Sigmoid colon (tissue), 7 donors: Measurements from ENCODE around the gene LYSMD4. TPM values are rescaled to one million over a fixed set of nuclear protein-coding genes. Genes with fewer than 3 reads are reported as not detected.

Experiments
- DNase-seq: peaks from one replicate; pipeline ENCODE4 v3.0.0-alpha.2; 2019
- H3K27ac ChIP-seq, 4 donors: fragments of 200-600 bp; sonication (generic); one replicate each; pipeline ENCODE4 v1.5.1; 2016 to 2019; ENCODE audit warnings: mild to moderate bottlenecking in 1 of 4
- H3K27me3 ChIP-seq, 3 donors: fragments of 200-600 bp; sonication (generic); one replicate each; pipeline ENCODE4 v1.5.1; 2019; ENCODE audit warnings: mild to moderate bottlenecking in 1 of 3
- H3K36me3 ChIP-seq, 4 donors: fragments of 200-600 bp; sonication (generic); one replicate each; pipeline ENCODE4 v1.5.1; 2016 to 2019
- H3K4me1 ChIP-seq, 4 donors: fragments of 200-600 bp; sonication (generic); one replicate each; pipeline ENCODE4 v1.5.1; 2017 to 2019
- H3K4me3 ChIP-seq, 4 donors: fragments of 200-600 bp; sonication (generic); one replicate each; pipeline ENCODE4 v1.5.1; 2017 to 2019; ENCODE audit warnings: mild to moderate bottlenecking in 2 of 4, moderate library complexity in 1 of 4
- H3K9me3 ChIP-seq, 4 donors: fragments of 200-600 bp in 3 of 4; sonication (generic) in 3 of 4; one replicate each; pipeline versions ENCODE4 v1.5.1 to v1.6.1; 2013 to 2019
- EP300 ChIP-seq, 4 donors: sonication (generic); formaldehyde crosslinking; IDR thresholded peaks; one replicate each; pipeline ENCODE4 v1.6.1; 2017; ENCODE audit warnings: antibody characterized with exemption in 4 of 4
- POLR2A ChIP-seq, 2 donors: fragments of 450-650 bp; IDR thresholded peaks; one replicate each; pipeline ENCODE4 v1.6.1; 2016; ENCODE audit warnings: antibody characterized with exemption in 2 of 2, mild to moderate bottlenecking in 2 of 2, moderate library complexity in 2 of 2
- POLR2AphosphoS5 ChIP-seq, 4 donors: sonication (generic); formaldehyde crosslinking; IDR thresholded peaks; one replicate each; pipeline ENCODE4 v1.6.1; 2017; ENCODE audit warnings: antibody characterized with exemption in 4 of 4
- WGBS, 2 donors: extraction: QIAGEN DNeasy Blood & Tissue Kit; methylation state at CpG; one replicate each; pipeline ENCODE4 v1.1.7; 2013; 5-methylcytosine and 5-hydroxymethylcytosine counted together
- intact Hi-C: fragments of 100-400 bp; cut with DNase I; formaldehyde crosslinking; loops from one replicate; pipeline ENCODE4 v1.15.1; 2023
- polyA plus RNA-seq, 3 donors: library from polyadenylated mRNA; stranded (reverse); fragments of 200-250 nt; gene quantifications; one replicate each; pipeline ENCODE4 v1.2.3, GENCODE V29; 2013
- total RNA-seq, 4 donors: library from RNA; depleted of rRNA; stranded (reverse); fragments of >200 nt; gene quantifications; one replicate each; pipeline ENCODE4 v1.1.0, GENCODE V29; 2016
- TF ChIP-seq, protein P1 (sequence below), 4 experiments: fragments of 450-650 bp in 3 of 4; fragments of 200-600 bp in 1 of 4; IDR thresholded peaks; one replicate each; pipeline ENCODE4 v1.5.1; 2016 to 2019; ENCODE audit warnings: antibody characterized with exemption in 4 of 4, mild to moderate bottlenecking in 3 of 4, moderate library complexity in 2 of 4
- donor health status: healthy with polysubstance abuse.
- donor health status: Bipolar disorder and iron deficiency.
- donor health status: healthy.

The LYSMD4 gene
- total and polyA plus RNA-seq, 7 donors = 5.1 to 15.3 (median 7.1) TPM

DNA sequence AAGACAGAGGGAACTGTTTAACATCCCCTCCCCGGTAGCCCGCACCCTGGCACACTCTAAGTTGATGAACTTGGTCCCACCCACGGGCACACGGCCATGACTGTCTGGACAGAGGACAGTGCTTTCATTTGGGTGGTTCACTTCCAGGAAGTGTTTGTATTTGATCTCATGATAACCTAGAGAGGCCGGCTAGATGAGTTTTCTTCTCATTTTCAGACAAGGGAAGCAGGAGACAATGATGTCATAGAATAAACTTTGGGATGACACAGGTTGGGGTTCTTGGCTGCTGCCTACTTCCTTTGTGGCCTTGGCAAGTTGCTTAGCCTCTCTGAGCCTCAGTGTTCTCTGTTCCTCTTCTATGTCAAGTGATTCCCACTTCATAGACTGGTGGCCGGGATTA is 16.1 kb upstream of the LYSMD4 start:
- intact Hi-C loops = no loop called here
- Histone ChIP-seq H3K4me1 (no peaks in the 10 kb centered on the region), H3K27ac (no peak overlapping the region), H3K36me3 (no peaks in the 10 kb centered on the region), H3K27me3 (no peaks in the 10 kb centered on the region), H3K9me3 (no peaks in the 10 kb centered on the region), H3K4me3 (no peak overlapping the region)
- peak; percentile 56 for DNase-seq
- 26 to 68% methylated on average over 6 of the region's 6 CpGs for WGBS, 2 donors
- TF ChIP-seq POLR2AphosphoS5 (IDR thresholded peaks at IDR 0.05) = no peak
- TF ChIP-seq EP300 (IDR thresholded peaks at IDR 0.05) = no peak
- TF ChIP-seq, protein P1, sequence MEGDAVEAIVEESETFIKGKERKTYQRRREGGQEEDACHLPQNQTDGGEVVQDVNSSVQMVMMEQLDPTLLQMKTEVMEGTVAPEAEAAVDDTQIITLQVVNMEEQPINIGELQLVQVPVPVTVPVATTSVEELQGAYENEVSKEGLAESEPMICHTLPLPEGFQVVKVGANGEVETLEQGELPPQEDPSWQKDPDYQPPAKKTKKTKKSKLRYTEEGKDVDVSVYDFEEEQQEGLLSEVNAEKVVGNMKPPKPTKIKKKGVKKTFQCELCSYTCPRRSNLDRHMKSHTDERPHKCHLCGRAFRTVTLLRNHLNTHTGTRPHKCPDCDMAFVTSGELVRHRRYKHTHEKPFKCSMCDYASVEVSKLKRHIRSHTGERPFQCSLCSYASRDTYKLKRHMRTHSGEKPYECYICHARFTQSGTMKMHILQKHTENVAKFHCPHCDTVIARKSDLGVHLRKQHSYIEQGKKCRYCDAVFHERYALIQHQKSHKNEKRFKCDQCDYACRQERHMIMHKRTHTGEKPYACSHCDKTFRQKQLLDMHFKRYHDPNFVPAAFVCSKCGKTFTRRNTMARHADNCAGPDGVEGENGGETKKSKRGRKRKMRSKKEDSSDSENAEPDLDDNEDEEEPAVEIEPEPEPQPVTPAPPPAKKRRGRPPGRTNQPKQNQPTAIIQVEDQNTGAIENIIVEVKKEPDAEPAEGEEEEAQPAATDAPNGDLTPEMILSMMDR (IDR thresholded peaks at IDR 0.05) = no peak
- no peak for TF ChIP-seq POLR2A (IDR thresholded peaks at IDR 0.05)

DNA sequence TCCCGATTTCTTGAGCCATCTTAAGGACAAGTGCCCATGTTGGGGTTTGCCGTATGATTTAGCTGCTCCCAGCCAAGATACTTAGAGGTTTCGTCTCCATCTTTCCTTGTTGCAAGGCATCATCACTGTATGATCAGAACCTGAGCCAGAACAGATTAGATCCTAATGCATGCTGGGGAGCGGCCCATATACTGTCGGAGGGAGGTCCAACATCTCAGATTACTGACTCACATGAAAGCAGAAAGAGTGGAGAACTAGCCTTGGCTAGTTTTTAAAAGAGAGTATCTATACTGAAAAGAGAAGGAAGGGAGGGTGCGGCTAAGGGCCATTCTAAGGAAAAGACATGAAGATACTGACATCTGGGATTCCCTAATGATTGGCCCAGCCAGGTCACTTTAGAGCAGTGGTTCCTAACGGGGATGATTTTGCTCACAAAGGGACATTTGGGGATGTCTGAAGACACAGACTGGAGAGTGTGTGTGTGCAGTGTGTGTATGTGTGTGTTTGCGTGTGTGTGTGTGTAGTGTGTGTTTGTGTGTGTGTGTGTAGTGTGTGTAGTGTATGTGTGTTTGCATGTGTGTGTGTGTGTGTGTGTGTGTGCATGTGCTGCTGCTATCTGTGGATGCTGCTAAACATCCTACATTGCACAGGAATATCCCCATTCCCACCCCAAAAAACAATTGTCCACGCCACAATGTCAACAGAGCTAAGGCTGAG is 12.3 kb upstream of the LYSMD4 start:
- Histone ChIP-seq H3K4me1 (no peaks in the 10 kb centered on the region), H3K27me3 (no peaks in the 10 kb centered on the region), H3K27ac (no peak overlapping the region), H3K36me3 (no peaks in the 10 kb centered on the region), H3K9me3 (no peaks in the 10 kb centered on the region), H3K4me3 (no peak overlapping the region)
- TF ChIP-seq, protein P1 (IDR thresholded peaks at IDR 0.05) = no peak
- TF ChIP-seq EP300 (IDR thresholded peaks at IDR 0.05) (no peak), POLR2A (IDR thresholded peaks at IDR 0.05) (no peak), POLR2AphosphoS5 (IDR thresholded peaks at IDR 0.05) (no peak)
- intact Hi-C loops = no loop called here
- 91 to 93% methylated on average over 9 of the region's 9 CpGs for WGBS, 2 donors
- DNase-seq = no peak

DNA sequence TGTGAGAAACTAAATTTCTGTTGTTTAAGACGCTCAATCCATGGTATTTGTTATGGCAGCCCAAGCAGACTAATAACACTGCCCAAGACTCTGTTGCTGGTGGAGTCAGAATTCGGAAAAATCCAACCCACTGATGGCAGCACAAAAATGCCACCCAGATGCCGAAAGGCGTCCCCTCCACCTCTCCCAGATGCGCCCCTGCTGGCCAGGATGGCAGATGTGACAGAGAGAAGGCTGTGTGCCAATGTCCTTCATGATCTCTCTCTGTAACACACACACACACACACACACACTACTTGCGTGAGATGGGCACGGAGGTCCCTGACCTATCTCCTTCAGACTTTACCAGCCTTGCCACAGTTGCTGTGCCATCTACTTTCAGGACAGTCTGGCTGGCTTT is 10.9 kb upstream of the LYSMD4 start:
- WGBS, 2 donors = 94 to 96% methylated on average over 7 of the region's 7 CpGs
- TF ChIP-seq POLR2A (IDR thresholded peaks at IDR 0.05) (no peak), EP300 (IDR thresholded peaks at IDR 0.05) (no peak), POLR2AphosphoS5 (IDR thresholded peaks at IDR 0.05) (no peak)
- TF ChIP-seq, protein P1 (IDR thresholded peaks at IDR 0.05) = no peak
- no peaks in the 10 kb centered on the region for H3K27me3 ChIP-seq
- no peaks in the 10 kb centered on the region for H3K36me3 ChIP-seq
- no peak overlapping the region for H3K27ac ChIP-seq
- H3K9me3 ChIP-seq = no peaks in the 10 kb centered on the region
- no peaks in the 10 kb centered on the region for H3K4me1 ChIP-seq
- no peak overlapping the region for H3K4me3 ChIP-seq
- DNase-seq = no peak
- intact Hi-C loops = no loop called here

DNA sequence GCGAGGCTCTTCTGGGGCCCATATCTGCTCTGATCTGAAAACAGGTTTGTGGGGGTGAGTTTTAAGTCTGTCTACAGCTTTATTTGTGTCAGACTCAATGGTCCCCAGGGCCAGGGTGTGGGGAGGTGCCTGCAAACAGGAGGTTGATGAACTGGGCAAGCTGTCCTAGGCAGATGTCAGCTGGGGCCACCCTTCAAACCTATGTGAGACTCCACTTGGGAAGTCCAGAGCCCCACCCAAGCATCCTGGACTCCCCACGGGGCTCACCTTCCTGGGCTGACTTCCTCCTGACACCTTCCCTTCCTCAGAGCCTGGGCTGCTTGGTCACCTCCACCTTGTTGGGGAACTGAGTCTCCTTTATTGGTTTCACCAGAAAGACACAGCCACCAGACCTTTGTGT is 8.6 kb upstream of the LYSMD4 start:
- intact Hi-C loops = no loop called here
- TF ChIP-seq EP300 (IDR thresholded peaks at IDR 0.05) = no peak
- no peak for TF ChIP-seq POLR2AphosphoS5 (IDR thresholded peaks at IDR 0.05)
- no peak for TF ChIP-seq POLR2A (IDR thresholded peaks at IDR 0.05)
- TF ChIP-seq, protein P1 (IDR thresholded peaks at IDR 0.05) = no peak
- no peak for DNase-seq
- Histone ChIP-seq H3K36me3 (no peaks in the 10 kb centered on the region), H3K9me3 (no peaks in the 10 kb centered on the region), H3K27ac (no peak overlapping the region), H3K4me1 (no peaks in the 10 kb centered on the region), H3K4me3 (no peak overlapping the region), H3K27me3 (no peaks in the 10 kb centered on the region)
- whole genome bisulfite sequencing, 2 donors = 70 to 73% methylated on average over 2 of the region's 2 CpGs
